ENCODE results near the gene PAPPA. TPM values are rescaled to one million over a fixed set of nuclear protein-coding genes. Genes with fewer than 3 reads are reported as not detected.

Gene PAPPA
- total RNA-seq, 1 experiment from 2014 or later: 0.17 TPM

DNA sequence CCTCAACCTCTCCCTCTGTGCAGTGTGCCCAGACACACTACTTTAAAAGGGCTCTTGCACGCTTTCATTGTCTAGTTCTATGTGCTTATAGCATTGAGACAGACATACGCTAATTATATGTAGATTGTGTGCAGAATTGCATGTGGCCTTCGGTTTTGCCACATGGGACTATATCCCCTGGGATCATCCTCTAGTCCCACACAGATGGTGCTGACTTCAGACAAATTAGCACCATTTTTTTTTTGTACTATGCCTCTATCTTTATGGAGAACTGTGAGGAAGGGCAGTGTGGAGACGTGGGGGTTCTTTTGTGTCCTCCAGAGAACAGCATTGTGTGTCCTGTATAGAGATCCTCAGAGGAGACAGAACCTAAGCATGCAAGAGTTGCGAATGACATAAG is 29.3 kb downstream of the PAPPA start:
- H4K8ac ChIP-seq (replicated peaks; ENCODE audit: insufficient read length, low read depth, low read length): no peak overlapping the region
- H3K4me2 ChIP-seq (ENCODE audit: insufficient read depth, insufficient read length, low read length): no peak overlapping the region
- no peaks in the 10 kb centered on the region for H3K79me2 ChIP-seq (ENCODE audit: insufficient read depth, low read length)
- H3K56ac ChIP-seq (ENCODE audit: insufficient read length, low read depth, low read length): no peak overlapping the region
- no peak overlapping the region for H2BK20ac ChIP-seq (ENCODE audit: low read depth, low read length, poor library complexity, severe bottlenecking)
- no peaks in the 10 kb centered on the region for H3K23me2 ChIP-seq (ENCODE audit: insufficient read length, low read depth, low read length, poor library complexity, severe bottlenecking)
- no peaks in the 10 kb centered on the region for H3K9me3 ChIP-seq (ENCODE audit: control insufficient read depth, low read depth, low read length)
- H3K27me3 ChIP-seq (ENCODE audit: insufficient read depth, low read length): peaks cover 2% of the 10 kb centered on the region; the same call in 1 of the 2 replicates
- H2BK5ac ChIP-seq (ENCODE audit: insufficient read length, low read length): no peak overlapping the region
- H2BK120ac ChIP-seq (ENCODE audit: low read depth, low read length, poor library complexity, severe bottlenecking): no peak overlapping the region
- H2AFZ ChIP-seq (ENCODE audit: low read length): no peak overlapping the region
- no peak overlapping the region for H2BK15ac ChIP-seq (ENCODE audit: low read depth, low read length)
- Mint-ChIP-seq H3K4me1 (peaks cover 3 to 5% of the 10 kb centered on the region in 2 experiments; a peak in 1 of 4 replicates), H3K4me3 (no peak overlapping the region), H3K9me3 (no peaks in the 10 kb centered on the region), H3K27me3 (ENCODE audit: low read depth) (peaks cover 22% of the 10 kb centered on the region), H3K36me3 (ENCODE audit: insufficient read depth in 1 of 3, low read depth in 3 of 3) (no peaks in the 10 kb centered on the region), H3K27ac (no peak overlapping the region)
- no peak overlapping the region for H3K9ac ChIP-seq (ENCODE audit: extremely low read depth, insufficient read length, low read length)
- no peak overlapping the region for H4K5ac ChIP-seq (ENCODE audit: insufficient read length, low read depth, low read length)
- no peak overlapping the region for H4K91ac ChIP-seq (ENCODE audit: insufficient read length, low read depth, low read length)
- H3K4ac ChIP-seq (ENCODE audit: low read depth, low read length): no peak overlapping the region
- H3K23ac ChIP-seq (ENCODE audit: insufficient read length, low read depth, low read length): no peak overlapping the region
- no peak overlapping the region for H3T11ph ChIP-seq (ENCODE audit: low read length)
- no peak for DNase-seq
- no peak overlapping the region for H2AK5ac ChIP-seq (ENCODE audit: insufficient read length, low read length)
- no peak overlapping the region for H2BK12ac ChIP-seq (ENCODE audit: insufficient read length, low read depth, low read length)
- H4K20me1 ChIP-seq (ENCODE audit: control insufficient read depth, insufficient read depth, insufficient read length): no peaks in the 10 kb centered on the region
- WGBS (ENCODE audit: extremely low coverage, insufficient read length, low lambda C conversion rate): no CpG with 5 or more reads among the region's 5 CpGs
- TF ChIP-seq, protein P1, sequence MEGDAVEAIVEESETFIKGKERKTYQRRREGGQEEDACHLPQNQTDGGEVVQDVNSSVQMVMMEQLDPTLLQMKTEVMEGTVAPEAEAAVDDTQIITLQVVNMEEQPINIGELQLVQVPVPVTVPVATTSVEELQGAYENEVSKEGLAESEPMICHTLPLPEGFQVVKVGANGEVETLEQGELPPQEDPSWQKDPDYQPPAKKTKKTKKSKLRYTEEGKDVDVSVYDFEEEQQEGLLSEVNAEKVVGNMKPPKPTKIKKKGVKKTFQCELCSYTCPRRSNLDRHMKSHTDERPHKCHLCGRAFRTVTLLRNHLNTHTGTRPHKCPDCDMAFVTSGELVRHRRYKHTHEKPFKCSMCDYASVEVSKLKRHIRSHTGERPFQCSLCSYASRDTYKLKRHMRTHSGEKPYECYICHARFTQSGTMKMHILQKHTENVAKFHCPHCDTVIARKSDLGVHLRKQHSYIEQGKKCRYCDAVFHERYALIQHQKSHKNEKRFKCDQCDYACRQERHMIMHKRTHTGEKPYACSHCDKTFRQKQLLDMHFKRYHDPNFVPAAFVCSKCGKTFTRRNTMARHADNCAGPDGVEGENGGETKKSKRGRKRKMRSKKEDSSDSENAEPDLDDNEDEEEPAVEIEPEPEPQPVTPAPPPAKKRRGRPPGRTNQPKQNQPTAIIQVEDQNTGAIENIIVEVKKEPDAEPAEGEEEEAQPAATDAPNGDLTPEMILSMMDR (conservative IDR thresholded peaks at IDR 0.05): no peak
- no peak overlapping the region for H3K27ac ChIP-seq (ENCODE audit: insufficient read length, low read depth, low read length)
- H3K79me1 ChIP-seq (ENCODE audit: insufficient read depth, low read depth, low read length, poor library complexity, severe bottlenecking): no peaks in the 10 kb centered on the region
- no peak overlapping the region for H3K14ac ChIP-seq (ENCODE audit: insufficient read depth, low read length)
- no peaks in the 10 kb centered on the region for H3K4me1 ChIP-seq (ENCODE audit: insufficient read depth, low read length)
- H3K18ac ChIP-seq (ENCODE audit: insufficient read length, low read depth, low read length): no peak overlapping the region

Data from H9 (cell line).